Stomach (tissue), 9 donors: ENCODE results near the gene C5orf58. TPM values are rescaled to one million over a fixed set of nuclear protein-coding genes. Genes with fewer than 3 reads are reported as not detected.
"Not testable (repeated sequence)": the region's sequence is repeated elsewhere in the genome, so short reads cannot be mapped to it uniquely, and the experiment has no call there.

ENCODE experiments used
- DNase-seq, 2 donors: peaks; one replicate each; pipeline versions ENCODE4 v3.0.0 to v3.0.0-alpha.2; 2013 to 2019
- H3K27ac ChIP-seq, 5 donors: fragments of 200-600 bp in 4 of 5; sonication (generic) in 4 of 5; one replicate each; pipeline ENCODE4 v1.5.1; 2013 to 2019; ENCODE audit warnings: mild to moderate bottlenecking in 1 of 5, moderate library complexity in 1 of 5
- H3K27me3 ChIP-seq, 3 donors: fragments of 200-600 bp; sonication (generic); one replicate each; pipeline ENCODE4 v1.5.1; 2017 to 2019; ENCODE audit warnings: mixed run types in 1 of 3
- H3K36me3 ChIP-seq, 4 donors: fragments of 200-600 bp; sonication (generic); 1 replicate in 3 of 4; 2 replicates in 1 of 4; pipeline ENCODE4 v1.5.1; 2016 to 2019
- H3K4me1 ChIP-seq, 4 donors: fragments of 200-600 bp; sonication (generic); one replicate each; pipeline ENCODE4 v1.5.1; 2016 to 2019
- H3K4me3 ChIP-seq, 4 donors: fragments of 200-600 bp; sonication (generic) in 3 of 4; one replicate each; pipeline ENCODE4 v1.5.1; 2016 to 2019; ENCODE audit warnings: mild to moderate bottlenecking in 1 of 4
- H3K9me3 ChIP-seq, 4 donors: fragments of 200-600 bp; sonication (generic); one replicate each; pipeline ENCODE4 v1.5.1; 2016 to 2019
- EP300 ChIP-seq: sonication (generic); formaldehyde crosslinking; IDR thresholded peaks from one replicate; pipeline ENCODE4 v1.6.1; 2017; ENCODE audit warnings: antibody characterized with exemption
- POLR2A ChIP-seq, 4 donors: fragments of 450-650 bp; IDR thresholded peaks; one replicate each; pipeline ENCODE4 v1.6.1; 2016; ENCODE audit warnings: antibody characterized with exemption in 4 of 4, control low read depth in 2 of 4, mild to moderate bottlenecking in 1 of 4, moderate library complexity in 1 of 4
- POLR2AphosphoS5 ChIP-seq, 3 donors: sonication (generic); formaldehyde crosslinking; IDR thresholded peaks; one replicate each; pipeline ENCODE4 v1.6.1; 2016; ENCODE audit warnings: antibody characterized with exemption in 3 of 3
- WGBS, 5 donors: extraction: QIAGEN DNeasy Blood & Tissue Kit in 3 of 5; methylation state at CpG; one replicate each; pipeline versions ENCODE4 v1.1.5 to v1.1.7; 2013 to 2018; 5-methylcytosine and 5-hydroxymethylcytosine counted together
- intact Hi-C: fragments of 100-400 bp; cut with DNase I; formaldehyde crosslinking; loops from one replicate; pipeline ENCODE4 v1.15.1; 2023; ENCODE audit warnings: low total_unique reads
- polyA plus RNA-seq, 3 donors: library from polyadenylated mRNA; stranded (reverse); fragments of 200-250 nt; gene quantifications; one replicate each; pipeline ENCODE4 v1.2.3, GENCODE V29; 2013
- total RNA-seq, 5 donors: library from RNA; depleted of rRNA; stranded (reverse); fragments of >200 nt; gene quantifications; one replicate each; pipeline versions ENCODE4 v1.1.0 to v1.2.3, GENCODE V29; 2014 to 2016
- TF ChIP-seq, protein P1 (sequence below), 7 experiments: fragments of 450-650 bp in 4 of 7; fragments of 200-600 bp in 3 of 7; sonication (generic) in 3 of 7; IDR thresholded peaks; one replicate each; pipeline ENCODE4 v1.5.1; 2016 to 2019; ENCODE audit warnings: antibody characterized with exemption in 7 of 7, control low read depth in 2 of 7, mild to moderate bottlenecking in 1 of 7
- donor health status: healthy with polysubstance abuse.
- donor health status: Bipolar disorder and iron deficiency.
- donor health status: healthy.

C5orf58 gene
- total and polyA plus RNA-seq, 8 donors: 0.43 to 4.6 TPM; not detected in 6

DNA sequence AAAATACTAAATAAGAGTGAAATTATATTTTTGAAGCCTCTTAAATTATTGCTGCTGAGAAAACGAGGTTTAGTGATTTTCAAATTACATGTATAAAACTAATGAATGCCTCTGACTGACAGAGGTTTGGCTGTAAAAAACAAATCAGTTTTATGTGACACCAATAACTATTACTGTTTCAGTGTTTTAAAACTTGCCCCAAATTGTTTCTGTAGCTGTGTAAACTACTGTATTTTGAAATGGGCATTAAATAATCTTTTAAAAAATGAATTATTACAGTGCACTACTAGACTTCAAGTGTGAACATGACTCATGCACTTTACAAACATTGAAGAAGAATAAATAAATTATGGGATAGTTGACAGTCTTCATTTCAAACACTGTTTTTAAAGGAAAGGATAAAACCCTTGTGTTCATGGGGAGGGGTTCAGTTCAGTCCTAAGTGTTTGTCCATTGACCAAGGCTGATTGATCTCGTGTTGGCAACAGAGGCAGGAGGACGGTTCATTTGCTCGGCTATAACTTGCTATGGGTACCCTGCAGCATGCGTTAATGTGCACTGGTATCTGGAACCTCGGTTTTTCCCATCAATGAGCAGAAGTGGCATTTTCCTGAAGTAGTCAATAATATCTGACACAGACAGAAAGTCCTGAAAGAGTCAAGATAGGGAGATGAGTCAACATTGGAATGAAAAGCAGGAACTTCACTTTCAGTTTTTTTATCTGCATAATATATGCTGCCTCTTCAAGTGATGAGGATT lies 15.6 kb downstream of the C5orf58 start:
- intact Hi-C loops: no loop called here
- Histone ChIP-seq H3K36me3 (peaks cover 0 to 63% (median 34%) of the 10 kb centered on the region in 4 donors), H3K4me1 (peaks cover 0 to 2% (median 0%) of the 10 kb centered on the region in 4 donors), H3K4me3 (no peak overlapping the region), H3K9me3 (no peaks in the 10 kb centered on the region), H3K27me3 (no peaks in the 10 kb centered on the region), H3K27ac (no peak overlapping the region)
- WGBS, 5 donors: 58 to 75% (median 61%) methylated on average over 6 of the region's 6 CpGs
- no peak for DNase-seq
- no peak for TF ChIP-seq POLR2AphosphoS5 (IDR thresholded peaks at IDR 0.05)
- no peak for TF ChIP-seq EP300
- TF ChIP-seq POLR2A (IDR thresholded peaks at IDR 0.05): no peak
- TF ChIP-seq, protein P1, sequence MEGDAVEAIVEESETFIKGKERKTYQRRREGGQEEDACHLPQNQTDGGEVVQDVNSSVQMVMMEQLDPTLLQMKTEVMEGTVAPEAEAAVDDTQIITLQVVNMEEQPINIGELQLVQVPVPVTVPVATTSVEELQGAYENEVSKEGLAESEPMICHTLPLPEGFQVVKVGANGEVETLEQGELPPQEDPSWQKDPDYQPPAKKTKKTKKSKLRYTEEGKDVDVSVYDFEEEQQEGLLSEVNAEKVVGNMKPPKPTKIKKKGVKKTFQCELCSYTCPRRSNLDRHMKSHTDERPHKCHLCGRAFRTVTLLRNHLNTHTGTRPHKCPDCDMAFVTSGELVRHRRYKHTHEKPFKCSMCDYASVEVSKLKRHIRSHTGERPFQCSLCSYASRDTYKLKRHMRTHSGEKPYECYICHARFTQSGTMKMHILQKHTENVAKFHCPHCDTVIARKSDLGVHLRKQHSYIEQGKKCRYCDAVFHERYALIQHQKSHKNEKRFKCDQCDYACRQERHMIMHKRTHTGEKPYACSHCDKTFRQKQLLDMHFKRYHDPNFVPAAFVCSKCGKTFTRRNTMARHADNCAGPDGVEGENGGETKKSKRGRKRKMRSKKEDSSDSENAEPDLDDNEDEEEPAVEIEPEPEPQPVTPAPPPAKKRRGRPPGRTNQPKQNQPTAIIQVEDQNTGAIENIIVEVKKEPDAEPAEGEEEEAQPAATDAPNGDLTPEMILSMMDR (IDR thresholded peaks at IDR 0.05): no peak

GRCh38 chr5:170248931-170249227 lies 16.1 kb downstream of the C5orf58 start:
- DNase-seq, H3K27me3 ChIP-seq, H3K4me1 ChIP-seq, H3K4me3 ChIP-seq, H3K9me3 ChIP-seq, H3K27ac ChIP-seq, intact Hi-C loops: not testable (repeated sequence)
- peaks cover 0 to 63% (median 34%) of the 10 kb centered on the region in 4 donors for H3K36me3 ChIP-seq
- WGBS, 5 donors: 79 to 96% (median 94%) methylated on average over 4 of the region's 4 CpGs

GRCh38 chr5:170249355-170249754 lies 16.6 kb downstream of the C5orf58 start:
- H3K36me3 ChIP-seq: peaks cover 0 to 63% (median 37%) of the 10 kb centered on the region in 4 donors
- WGBS, 5 donors: 71 to 87% (median 80%) methylated on average over 4 of the region's 4 CpGs
- no peaks in the 10 kb centered on the region for H3K9me3 ChIP-seq
- no peak overlapping the region for H3K4me3 ChIP-seq
- no peak for DNase-seq
- intact Hi-C loops: no loop called here
- H3K27me3 ChIP-seq: no peaks in the 10 kb centered on the region
- no peak overlapping the region for H3K27ac ChIP-seq
- peaks cover 0 to 11% (median 0%) of the 10 kb centered on the region in 4 donors for H3K4me1 ChIP-seq
- TF ChIP-seq, protein P1 (IDR thresholded peaks at IDR 0.05): no peak
- TF ChIP-seq EP300 (no peak), POLR2A (IDR thresholded peaks at IDR 0.05) (no peak), POLR2AphosphoS5 (IDR thresholded peaks at IDR 0.05) (no peak)

GRCh38 chr5:170250810-170251317 lies 18.1 kb downstream of the C5orf58 start:
- Histone ChIP-seq H3K27ac (no peak overlapping the region), H3K4me1 (peaks cover 0 to 19% (median 0%) of the 10 kb centered on the region in 4 donors)
- intact Hi-C loops: no loop called here

More at GRCh38 chr5:170250810-170251317, 18.1 kb downstream of the C5orf58 start:
- TF ChIP-seq, protein P1 (IDR thresholded peaks at IDR 0.05): no peak
- TF ChIP-seq POLR2A (IDR thresholded peaks at IDR 0.05) (no peak), EP300 (no peak), POLR2AphosphoS5 (IDR thresholded peaks at IDR 0.05) (no peak)
- no peak for DNase-seq
- no peaks in the 10 kb centered on the region for H3K27me3 ChIP-seq
- H3K36me3 ChIP-seq: peaks cover 0 to 76% (median 41%) of the 10 kb centered on the region in 4 donors
- WGBS, 5 donors: 50 to 62% (median 55%) methylated on average over 3 of the region's 3 CpGs
- no peak overlapping the region for H3K4me3 ChIP-seq
- H3K9me3 ChIP-seq: no peaks in the 10 kb centered on the region
